H7 (cell line): ENCODE measurements around the gene ATP8A2. TPM values are rescaled to one million over a fixed set of nuclear protein-coding genes. Genes with fewer than 3 reads are reported as not detected.

Experiments used
- DNase-seq: peaks from one replicate; pipeline ENCODE4 v3.0.0; 2012
- H3K27me3 ChIP-seq: 2 replicates; pipeline ENCODE4 v1.6.0; 2011; ENCODE audit warnings: mild to moderate bottlenecking, low read length; ENCODE audit not compliant: control insufficient read depth, insufficient read depth
- H3K36me3 ChIP-seq: replicated peaks from 2 replicates; pipeline ENCODE4 v1.5.1; 2011; ENCODE audit warnings: low read length; ENCODE audit not compliant: control insufficient read depth, insufficient read depth
- H3K4me3 ChIP-seq: 2 replicates; pipeline ENCODE4 v1.5.1; 2011; ENCODE audit warnings: low read depth, mild to moderate bottlenecking, control low read depth, low read length, moderate library complexity; ENCODE audit not compliant: insufficient read depth
- total RNA-seq: library from RNA; depleted of rRNA; stranded (reverse); fragments of >200 nt; shearing (Covaris generic); gene quantifications from 2 replicates; pipeline ENCODE4 v1.2.3, GENCODE V29; 2014

The ATP8A2 gene
- total RNA-seq, 1 experiment from 2014 or later = 0.38 TPM

- Histone ChIP-seq H3K27me3 (no peaks in the 10 kb centered on the region; the same call in 1 of the 2 replicates), H3K4me3 (no peak overlapping the region), H3K36me3 (no peaks in the 10 kb centered on the region)
- DNase-seq = no peak
Observed at GRCh38 chr13:25906191-25906661, 534.5 kb downstream of the ATP8A2 start.

- DNase-seq = no peak
- Histone ChIP-seq H3K36me3 (no peaks in the 10 kb centered on the region), H3K27me3 (peaks cover 2% of the 10 kb centered on the region; the same call in 1 of the 2 replicates), H3K4me3 (no peak overlapping the region)
Observed at GRCh38 chr13:25908366-25908765, 536.6 kb downstream of the ATP8A2 start.

GRCh38 chr13:25910243-25910642 is 538.5 kb downstream of the ATP8A2 start:
- no peaks in the 10 kb centered on the region for H3K36me3 ChIP-seq
- no peak for DNase-seq
- H3K4me3 ChIP-seq = no peak overlapping the region
- peaks cover 9% of the 10 kb centered on the region; the same call in 1 of the 2 replicates for H3K27me3 ChIP-seq

- Histone ChIP-seq H3K36me3 (no peaks in the 10 kb centered on the region), H3K4me3 (no peak overlapping the region), H3K27me3 (peaks cover 9% of the 10 kb centered on the region; the same call in 1 of the 2 replicates)
- DNase-seq = peak; percentile 75
Observed at GRCh38 chr13:25910991-25911419, 539.2 kb downstream of the ATP8A2 start.

GRCh38 chr13:25912961-25913360 is 541.2 kb downstream of the ATP8A2 start:
- peaks cover 11% of the 10 kb centered on the region; the same call in 1 of the 2 replicates for H3K27me3 ChIP-seq
- no peak for DNase-seq
- H3K36me3 ChIP-seq = no peaks in the 10 kb centered on the region

GRCh38 chr13:25915840-25916518 is 544.2 kb downstream of the ATP8A2 start:
- H3K4me3 ChIP-seq = no peak overlapping the region
- H3K27me3 ChIP-seq = peaks cover 11% of the 10 kb centered on the region; the same call in 1 of the 2 replicates
- no peak for DNase-seq
- H3K36me3 ChIP-seq = no peaks in the 10 kb centered on the region

More at GRCh38 chr13:25912961-25913360, 541.2 kb downstream of the ATP8A2 start:
- no peak overlapping the region for H3K4me3 ChIP-seq

GRCh38 chr13:25920277-25920676 is 548.5 kb downstream of the ATP8A2 start:
- no peak overlapping the region for H3K4me3 ChIP-seq
- H3K36me3 ChIP-seq = no peaks in the 10 kb centered on the region
- H3K27me3 ChIP-seq = peaks cover 2% of the 10 kb centered on the region; the same call in 1 of the 2 replicates
- no peak for DNase-seq

GRCh38 chr13:25920931-25921330 is 549.2 kb downstream of the ATP8A2 start:
- Histone ChIP-seq H3K27me3 (peaks cover 2% of the 10 kb centered on the region; the same call in 1 of the 2 replicates), H3K36me3 (no peaks in the 10 kb centered on the region), H3K4me3 (no peak overlapping the region)
- no peak for DNase-seq

- H3K27me3 ChIP-seq = no peaks in the 10 kb centered on the region; the same call in 1 of the 2 replicates
- no peak for DNase-seq
- no peak overlapping the region for H3K4me3 ChIP-seq
- H3K36me3 ChIP-seq = no peaks in the 10 kb centered on the region
Observed at GRCh38 chr13:25922376-25922775, 550.6 kb downstream of the ATP8A2 start.

GRCh38 chr13:25923217-25924085 is 551.7 kb downstream of the ATP8A2 start:
- Histone ChIP-seq H3K27me3 (no peaks in the 10 kb centered on the region), H3K4me3 (no peak overlapping the region), H3K36me3 (no peaks in the 10 kb centered on the region)
- no peak for DNase-seq

GRCh38 chr13:25927363-25927762 is 555.6 kb downstream of the ATP8A2 start:
- no peaks in the 10 kb centered on the region for H3K27me3 ChIP-seq
- no peaks in the 10 kb centered on the region for H3K36me3 ChIP-seq
- no peak for DNase-seq
- H3K4me3 ChIP-seq = no peak overlapping the region

GRCh38 chr13:25927932-25928331 is 556.2 kb downstream of the ATP8A2 start:
- no peak overlapping the region for H3K4me3 ChIP-seq
- no peaks in the 10 kb centered on the region for H3K36me3 ChIP-seq
- no peaks in the 10 kb centered on the region for H3K27me3 ChIP-seq
- DNase-seq = no peak

GRCh38 chr13:25928941-25929505 is 557.2 kb downstream of the ATP8A2 start:
- H3K4me3 ChIP-seq = no peak overlapping the region

GRCh38 chr13:25929816-25930215 is 558.0 kb downstream of the ATP8A2 start:
- H3K36me3 ChIP-seq = no peaks in the 10 kb centered on the region
- H3K27me3 ChIP-seq = no peaks in the 10 kb centered on the region
- H3K4me3 ChIP-seq = no peak overlapping the region
- no peak for DNase-seq

More at GRCh38 chr13:25928941-25929505, 557.2 kb downstream of the ATP8A2 start:
- no peak for DNase-seq
- Histone ChIP-seq H3K36me3 (no peaks in the 10 kb centered on the region), H3K27me3 (no peaks in the 10 kb centered on the region)
